NCI-H82 treated with DMSO at 0.1 percent for 48 hours (cell line): ENCODE data around the gene MINK1.

Experiments used
- DNase-seq: peaks from one replicate; lab custom pipeline; 2025; ENCODE audit not compliant: unreplicated experiment; lab: John Stamatoyannopoulos, UW

The MINK1 gene

GRCh38 chr17:4946312-4946976, 113.3 kb downstream of the MINK1 start:
- DNase-seq = no peak

- DNase-seq = no peak
These were observed 113.9 kb downstream of the MINK1 start for GRCh38 chr17:4947010-4947410.
